Muscle of leg (tissue), 11 donors: ENCODE results near the gene LSAMP. TPM values are rescaled to one million over a fixed set of nuclear protein-coding genes. Genes with fewer than 3 reads are reported as not detected.

Experiments used
- DNase-seq: peaks from one replicate; pipeline ENCODE4 v3.0.0; 2013
- H3K27ac ChIP-seq: one replicate; pipeline ENCODE4 v1.5.1; 2013; ENCODE audit warnings: mild to moderate bottlenecking, low read length, control low read depth
- H3K27me3 ChIP-seq: one replicate; pipeline ENCODE4 v1.6.1; 2013; ENCODE audit warnings: low read length; ENCODE audit not compliant: control insufficient read depth, insufficient read depth
- H3K36me3 ChIP-seq: one replicate; pipeline ENCODE4 v1.6.1; 2013; ENCODE audit warnings: low read length; ENCODE audit not compliant: control insufficient read depth, insufficient read depth
- H3K4me1 ChIP-seq: one replicate; pipeline ENCODE4 v1.6.1; 2013; ENCODE audit warnings: low read length; ENCODE audit not compliant: control insufficient read depth, insufficient read depth
- H3K4me3 ChIP-seq: one replicate; pipeline ENCODE4 v1.5.1; 2013; ENCODE audit warnings: low read length, control low read depth
- H3K9me3 ChIP-seq: replicated peaks from 2 replicates; pipeline ENCODE4 v1.6.1; 2013; ENCODE audit warnings: low read depth, low read length; ENCODE audit not compliant: control insufficient read depth
- WGBS: methylation state at CpG from one replicate; pipeline ENCODE4 v1.1.5; 2013; ENCODE audit warnings: missing lambda C conversion rate; ENCODE audit not compliant: insufficient coverage; 5-methylcytosine and 5-hydroxymethylcytosine counted together
- polyA plus RNA-seq, 8 donors: library from polyadenylated mRNA; unstranded; fragments of 120-200 nt; gene quantifications; one replicate each; pipeline versions ENCODE4 v1.2.1 to v1.2.3, GENCODE V29; 2013; ENCODE audit warnings: inconsistent platforms in 1 of 8, low replicate concordance in 1 of 8; ENCODE audit not compliant: insufficient read length in 8 of 8, insufficient read depth in 1 of 8
- total RNA-seq: library from RNA; stranded (reverse); fragments of 120-200 nt; gene quantifications from one replicate; pipeline ENCODE4 v1.2.4, GENCODE V29; 2013

The LSAMP gene
- total and polyA plus RNA-seq, 9 donors: 3.5 to 13.4 (median 6.3) TPM

DNA sequence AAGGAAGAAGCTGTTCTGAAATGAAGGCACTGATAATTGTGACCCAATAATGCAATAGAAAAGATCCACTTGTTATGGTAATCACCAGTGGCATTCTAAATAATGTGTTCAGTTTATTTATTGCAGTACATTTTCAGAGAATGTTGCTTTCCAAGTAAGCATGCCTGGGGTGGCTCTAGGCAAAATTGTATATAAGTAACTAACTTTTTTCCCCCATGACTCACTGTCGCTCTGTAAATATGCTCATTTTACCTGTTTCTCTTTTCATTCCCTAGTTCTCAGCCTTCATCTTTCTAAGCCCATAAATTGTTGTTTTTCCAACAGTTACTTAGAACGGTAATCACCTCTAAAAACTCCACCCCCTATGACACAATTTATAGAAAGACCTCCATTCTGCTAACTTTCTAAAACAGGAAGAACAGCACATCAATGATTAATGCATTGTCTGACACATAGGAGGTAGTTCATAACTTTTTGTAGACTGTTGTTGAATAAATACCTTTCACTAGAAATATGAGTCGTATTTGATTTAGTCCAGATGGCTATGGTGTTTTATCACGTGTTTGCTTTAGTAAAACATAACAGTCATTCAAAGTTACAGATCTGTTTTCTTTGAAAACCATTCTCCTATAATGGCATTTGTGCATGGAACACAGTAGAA, 143.1 kb downstream of the LSAMP start:
- Histone ChIP-seq H3K27me3 (no peaks in the 10 kb centered on the region), H3K27ac (no peak overlapping the region), H3K9me3 (no peaks in the 10 kb centered on the region), H3K4me3 (no peak overlapping the region), H3K36me3 (no peaks in the 10 kb centered on the region), H3K4me1 (no peaks in the 10 kb centered on the region)
- no peak for DNase-seq
- no CpG with 5 or more reads among the region's 4 CpGs for WGBS

DNA sequence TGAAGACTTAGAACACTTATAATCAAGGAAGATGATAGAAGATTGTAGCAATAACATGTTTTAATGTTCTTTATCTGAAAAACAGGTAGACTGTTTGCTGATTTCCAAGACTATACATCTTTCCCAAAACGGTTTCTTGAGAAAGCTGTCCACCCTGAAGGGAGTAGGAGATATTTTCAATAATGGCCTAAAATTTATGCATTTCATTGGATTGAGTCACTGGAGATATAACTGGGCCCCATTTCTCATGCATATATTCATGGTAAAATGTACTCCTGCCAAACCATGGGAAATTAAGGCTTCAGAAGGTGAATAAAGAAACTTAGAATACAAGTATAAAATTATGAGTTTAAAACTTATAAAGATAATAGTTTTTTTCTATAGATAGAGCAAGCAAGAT, 143.9 kb downstream of the LSAMP start:
- H3K36me3 ChIP-seq: no peaks in the 10 kb centered on the region
- DNase-seq: no peak
- no peaks in the 10 kb centered on the region for H3K4me1 ChIP-seq
- no peaks in the 10 kb centered on the region for H3K27me3 ChIP-seq
- H3K9me3 ChIP-seq: no peaks in the 10 kb centered on the region
- H3K27ac ChIP-seq: no peak overlapping the region
- no peak overlapping the region for H3K4me3 ChIP-seq
- no CpG with 5 or more reads among the region's 1 CpG for WGBS

DNA sequence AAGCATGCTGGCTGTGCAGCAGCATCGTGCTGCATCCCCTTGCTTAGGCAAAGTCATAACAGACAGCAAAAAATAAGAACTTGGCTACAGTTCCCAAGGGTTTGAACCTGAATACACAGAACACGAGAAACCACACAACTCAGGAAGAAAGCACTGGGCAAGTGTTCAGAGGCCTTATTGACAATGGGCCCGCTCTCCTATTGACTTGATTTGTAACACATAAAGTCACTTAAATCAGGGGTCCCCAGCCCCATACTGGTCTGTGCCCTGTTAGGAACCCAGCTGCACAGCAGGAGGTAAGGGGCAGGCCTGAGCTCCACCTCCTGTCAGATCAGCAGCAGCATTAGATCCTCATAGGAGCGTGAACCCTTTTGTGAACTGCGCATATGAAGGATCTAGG, 145.1 kb downstream of the LSAMP start:
- Histone ChIP-seq H3K27me3 (no peaks in the 10 kb centered on the region), H3K4me3 (no peak overlapping the region), H3K9me3 (no peaks in the 10 kb centered on the region), H3K27ac (no peak overlapping the region), H3K36me3 (no peaks in the 10 kb centered on the region), H3K4me1 (no peaks in the 10 kb centered on the region)
- 66% methylated on average over 2 of the region's 5 CpGs for WGBS
- no peak for DNase-seq

DNA sequence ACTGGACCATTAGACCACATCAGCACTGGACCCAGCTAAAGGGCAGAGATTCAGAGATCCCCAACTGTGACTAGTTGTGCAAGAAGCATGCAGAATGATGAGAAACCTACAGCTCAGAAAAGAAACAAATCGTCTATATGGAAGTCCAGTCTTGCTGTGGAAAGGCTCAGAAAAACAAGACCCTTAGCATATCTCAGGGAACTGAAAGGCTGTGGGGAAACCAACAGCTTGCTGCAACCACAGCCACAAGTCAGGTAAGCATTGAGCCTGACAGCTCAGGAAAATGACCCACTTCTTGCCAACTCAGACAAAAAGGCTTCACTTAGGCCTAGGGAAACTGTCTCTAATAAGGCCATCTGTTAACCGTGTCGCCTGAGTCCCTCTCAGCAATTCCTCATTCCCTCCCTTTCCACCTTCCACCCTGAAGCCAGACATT, 145.6 kb downstream of the LSAMP start:
- Histone ChIP-seq H3K27me3 (no peaks in the 10 kb centered on the region), H3K27ac (no peak overlapping the region), H3K4me3 (no peak overlapping the region), H3K36me3 (no peaks in the 10 kb centered on the region), H3K9me3 (no peaks in the 10 kb centered on the region), H3K4me1 (no peaks in the 10 kb centered on the region)
- no peak for DNase-seq
- WGBS: 57% methylated on average over 3 of the region's 3 CpGs

DNA sequence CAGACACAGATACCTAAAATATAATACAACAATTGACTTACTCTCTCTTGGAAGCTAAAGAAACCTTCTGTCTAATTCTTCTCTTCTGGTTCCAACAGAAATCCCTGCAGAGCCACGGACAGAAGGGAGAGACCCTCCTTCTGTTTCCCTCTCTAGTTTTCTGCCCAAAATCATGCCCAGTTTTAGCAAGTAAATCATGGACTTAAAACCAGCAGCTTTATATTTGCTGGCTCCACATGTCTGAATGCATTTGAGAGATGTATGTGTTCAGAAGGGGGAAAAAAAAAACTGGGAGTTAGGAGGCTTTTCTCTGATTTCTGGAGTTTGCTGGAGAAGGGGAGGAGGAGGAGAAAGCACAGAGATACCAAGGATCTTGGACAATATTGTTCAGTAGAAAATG, 147.1 kb downstream of the LSAMP start:
- H3K27me3 ChIP-seq: no peaks in the 10 kb centered on the region
- H3K27ac ChIP-seq: no peak overlapping the region
- no peaks in the 10 kb centered on the region for H3K4me1 ChIP-seq
- no peak overlapping the region for H3K4me3 ChIP-seq
- H3K36me3 ChIP-seq: no peaks in the 10 kb centered on the region
- no CpG with 5 or more reads among the region's 1 CpG for WGBS
- no peak for DNase-seq
- no peaks in the 10 kb centered on the region for H3K9me3 ChIP-seq

DNA sequence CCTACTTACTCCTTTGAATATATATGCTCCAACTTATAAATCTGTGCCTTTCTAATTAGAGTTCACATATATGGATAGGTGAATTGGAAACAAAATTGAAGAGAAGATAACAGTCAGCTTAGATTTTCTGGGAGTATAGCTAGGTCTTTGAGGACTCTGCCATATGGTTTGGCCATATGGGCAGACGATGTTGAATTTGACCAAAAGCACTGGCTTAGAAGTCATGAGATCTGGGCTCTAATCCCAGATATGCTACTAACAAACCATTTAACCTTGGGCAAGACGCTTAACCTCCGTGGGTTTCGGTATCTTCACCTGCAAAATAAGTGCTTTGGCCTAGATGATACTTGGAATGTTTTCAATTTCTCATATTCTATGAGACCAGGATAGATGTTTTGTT, 154.1 kb downstream of the LSAMP start:
- H3K9me3 ChIP-seq: no peaks in the 10 kb centered on the region
- no peaks in the 10 kb centered on the region for H3K4me1 ChIP-seq
- no peaks in the 10 kb centered on the region for H3K27me3 ChIP-seq
- no peak for DNase-seq
- no CpG with 5 or more reads among the region's 4 CpGs for WGBS
- no peaks in the 10 kb centered on the region for H3K36me3 ChIP-seq
- H3K4me3 ChIP-seq: no peak overlapping the region
- H3K27ac ChIP-seq: no peak overlapping the region

DNA sequence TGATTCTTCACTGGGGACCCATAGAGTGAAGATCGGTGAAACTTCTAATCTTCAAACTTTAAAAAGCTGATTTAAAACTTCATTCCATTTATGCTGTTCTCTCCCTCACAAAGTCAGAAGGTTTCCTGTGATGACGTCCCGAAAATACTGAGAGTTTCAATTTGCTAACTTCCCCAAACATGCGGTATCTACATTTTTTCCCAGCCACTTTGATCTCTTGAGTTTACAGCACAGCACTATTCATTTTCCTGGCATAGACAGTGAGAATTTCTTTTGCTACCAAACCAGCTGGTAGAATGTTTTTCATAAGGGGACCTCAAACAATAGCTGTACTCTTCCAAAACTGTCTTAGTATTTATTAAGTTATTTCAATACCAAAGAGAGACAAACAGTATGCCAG, 156.8 kb downstream of the LSAMP start:
- 23% methylated on average over 3 of the region's 4 CpGs for WGBS
- Histone ChIP-seq H3K4me3 (no peak overlapping the region), H3K27me3 (no peaks in the 10 kb centered on the region), H3K36me3 (no peaks in the 10 kb centered on the region), H3K9me3 (no peaks in the 10 kb centered on the region), H3K4me1 (no peaks in the 10 kb centered on the region), H3K27ac (peak overlapping the region; percentile 9)
- DNase-seq: peak; percentile 74

DNA sequence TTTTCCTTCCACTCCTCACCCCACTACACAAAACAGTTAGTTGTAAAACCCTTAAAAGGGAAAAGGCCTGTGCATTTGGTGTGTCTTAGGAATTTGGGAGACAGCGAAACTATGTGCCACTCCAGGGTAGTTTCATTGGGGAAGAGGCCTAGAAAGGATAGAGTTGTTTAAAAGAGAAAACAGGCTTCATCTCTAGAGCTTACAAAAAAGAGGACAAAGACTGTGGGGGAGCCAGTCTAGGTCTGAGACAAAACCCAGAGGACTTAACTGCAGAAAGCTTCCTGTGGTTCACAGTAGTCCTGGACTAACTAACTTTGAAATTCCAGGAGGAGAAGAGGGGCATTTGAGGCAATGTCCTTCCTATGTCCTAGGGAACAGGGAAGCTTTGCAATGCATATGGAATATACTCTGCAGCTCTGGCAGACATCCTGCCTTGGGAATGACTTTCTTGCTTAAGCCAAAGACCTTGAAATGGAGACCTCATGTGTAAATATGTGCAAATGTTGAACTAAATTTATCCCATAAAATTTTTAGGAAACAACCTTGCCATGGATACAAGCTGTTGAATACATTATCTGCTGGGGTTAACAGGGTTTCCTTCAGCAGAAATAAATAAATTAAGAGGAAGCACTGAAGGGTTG, 159.4 kb downstream of the LSAMP start:
- H3K9me3 ChIP-seq: no peaks in the 10 kb centered on the region
- no peaks in the 10 kb centered on the region for H3K27me3 ChIP-seq
- no peak overlapping the region for H3K27ac ChIP-seq
- no peaks in the 10 kb centered on the region for H3K36me3 ChIP-seq
- H3K4me1 ChIP-seq: no peaks in the 10 kb centered on the region
- no peak overlapping the region for H3K4me3 ChIP-seq
- WGBS: 60% methylated on average over 1 of the region's 1 CpG
- DNase-seq: peak; percentile 82

DNA sequence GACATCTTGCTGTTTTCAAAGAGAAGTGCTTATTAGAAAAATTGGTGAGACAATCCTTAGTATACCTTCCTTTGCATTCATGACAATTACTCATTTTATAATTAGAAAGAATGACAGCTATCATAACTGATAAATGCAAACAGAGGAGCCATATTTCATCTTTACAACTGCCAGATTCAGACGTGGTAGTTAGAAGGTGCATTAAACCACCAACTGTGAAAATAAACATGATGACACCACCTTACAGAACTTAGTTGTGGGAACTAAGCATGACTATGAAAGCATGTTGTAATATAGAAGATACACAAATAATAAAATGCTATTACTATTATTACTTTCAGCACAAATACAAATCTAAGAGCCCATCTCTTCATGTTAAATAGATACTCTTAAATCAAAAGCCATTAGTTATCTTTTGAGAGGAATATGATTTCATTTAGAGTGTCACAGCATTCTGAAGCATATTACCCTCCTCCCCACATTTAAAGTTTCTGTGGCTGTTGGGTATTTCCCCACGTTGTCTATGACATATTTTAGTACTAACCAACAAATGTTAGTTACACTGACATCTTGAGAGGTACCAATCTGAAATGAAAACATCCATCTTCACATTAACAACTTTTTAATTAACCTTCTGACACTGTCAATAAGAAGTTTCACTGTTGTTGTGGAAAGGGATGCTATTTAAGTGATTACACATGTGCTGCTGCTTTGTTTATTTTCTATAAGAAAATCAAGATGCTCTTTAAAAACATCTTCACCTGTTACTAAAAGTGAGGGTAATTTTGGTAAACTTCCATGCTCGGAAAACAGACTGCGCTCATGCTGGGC, 163.8 kb downstream of the LSAMP start:
- WGBS: no CpG with 5 or more reads among the region's 4 CpGs
- no peaks in the 10 kb centered on the region for H3K27me3 ChIP-seq

DNA sequence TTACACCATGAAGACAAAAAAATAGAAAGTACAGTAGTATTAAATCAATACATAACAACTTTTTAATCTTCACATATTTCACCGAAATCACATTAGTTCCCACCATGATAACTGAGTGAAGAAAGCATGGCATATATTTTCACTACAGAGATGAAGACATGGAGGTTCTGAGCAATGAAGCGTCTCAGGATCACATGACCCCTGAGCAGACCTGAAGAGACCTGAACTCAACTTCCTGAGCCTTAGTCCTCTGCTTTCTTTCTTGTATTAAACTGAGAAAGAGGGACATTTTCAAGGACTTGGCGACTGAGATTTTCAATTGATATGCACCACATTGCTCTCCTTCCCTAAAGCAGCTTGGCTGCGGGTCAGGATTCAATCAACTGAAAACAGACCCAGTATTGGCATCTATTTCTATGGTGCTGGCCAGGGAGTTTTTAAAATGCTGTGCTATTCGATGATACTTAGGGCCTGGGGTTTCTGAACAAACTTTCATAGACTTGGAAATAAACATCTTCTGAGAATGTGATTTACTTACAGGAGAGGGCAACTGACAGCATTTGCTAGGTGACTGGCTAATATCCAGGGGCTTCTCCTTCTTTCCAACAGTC, 165.1 kb downstream of the LSAMP start:
- Histone ChIP-seq H3K27me3 (no peaks in the 10 kb centered on the region), H3K27ac (peak overlapping the region; percentile 39), H3K36me3 (no peaks in the 10 kb centered on the region), H3K4me1 (no peaks in the 10 kb centered on the region), H3K9me3 (no peaks in the 10 kb centered on the region), H3K4me3 (no peak overlapping the region)
- 60% methylated on average over 1 of the region's 5 CpGs for WGBS
- DNase-seq: peak; percentile 62

More for the DNA sequence above, 163.8 kb downstream of the LSAMP start:
- Histone ChIP-seq H3K36me3 (no peaks in the 10 kb centered on the region), H3K9me3 (no peaks in the 10 kb centered on the region), H3K4me1 (no peaks in the 10 kb centered on the region), H3K4me3 (no peak overlapping the region), H3K27ac (no peak overlapping the region)
- DNase-seq: no peak
